Glutamatergic neuron (in vitro differentiated cells): Measurements from ENCODE around the gene STT3B. TPM values are rescaled to one million over a fixed set of nuclear protein-coding genes. Genes with fewer than 3 reads are reported as not detected.

Experiments
- DNase-seq: peaks from one replicate; pipeline ENCODE4 v3.0.0; 2022
- H3K27ac Mint-ChIP-seq: one replicate; pipeline ENCODE4 v1.8.0; 2020; ENCODE audit warnings: mild to moderate bottlenecking, mixed read lengths, inconsistent platforms; ENCODE audit not compliant: unreplicated experiment
- H3K27me3 Mint-ChIP-seq: one replicate; pipeline ENCODE4 v1.8.0; 2020; ENCODE audit warnings: mild to moderate bottlenecking, moderate library complexity, mixed read lengths, inconsistent platforms; ENCODE audit not compliant: unreplicated experiment
- H3K36me3 Mint-ChIP-seq: one replicate; pipeline ENCODE4 v1.8.0; 2020; ENCODE audit warnings: mild to moderate bottlenecking, mixed read lengths, inconsistent platforms; ENCODE audit not compliant: unreplicated experiment
- H3K4me1 Mint-ChIP-seq: one replicate; pipeline ENCODE4 v1.8.0; 2020; ENCODE audit warnings: mild to moderate bottlenecking, low read depth, mixed read lengths, inconsistent platforms; ENCODE audit not compliant: unreplicated experiment
- H3K4me3 Mint-ChIP-seq: one replicate; pipeline ENCODE4 v1.8.0; 2020; ENCODE audit warnings: mild to moderate bottlenecking, mixed read lengths, inconsistent platforms; ENCODE audit not compliant: unreplicated experiment
- H3K9me3 Mint-ChIP-seq: one replicate; pipeline ENCODE4 v1.8.0; 2020; ENCODE audit warnings: mild to moderate bottlenecking, moderate library complexity, mixed read lengths, inconsistent platforms; ENCODE audit not compliant: unreplicated experiment
- total RNA-seq: library from RNA; stranded (reverse); fragmentation: NEBNext Ultra II Directional; extraction: Animal tissue kit (Norgen Biotek cat#: 25700); gene quantifications from one replicate; pipeline ENCODE4 v1.2.1, GENCODE V29; 2021; ENCODE audit not compliant: unreplicated experiment
- TF ChIP-seq, protein P1 (sequence below): fragments of 200-600 bp; sonication (generic); IDR thresholded peaks from one replicate; pipeline ENCODE4 v1.5.0; 2021; ENCODE audit not compliant: partially characterized antibody, unreplicated experiment

The STT3B gene
- total RNA-seq, 1 donor from 2014 or later = 65.1 TPM

DNA sequence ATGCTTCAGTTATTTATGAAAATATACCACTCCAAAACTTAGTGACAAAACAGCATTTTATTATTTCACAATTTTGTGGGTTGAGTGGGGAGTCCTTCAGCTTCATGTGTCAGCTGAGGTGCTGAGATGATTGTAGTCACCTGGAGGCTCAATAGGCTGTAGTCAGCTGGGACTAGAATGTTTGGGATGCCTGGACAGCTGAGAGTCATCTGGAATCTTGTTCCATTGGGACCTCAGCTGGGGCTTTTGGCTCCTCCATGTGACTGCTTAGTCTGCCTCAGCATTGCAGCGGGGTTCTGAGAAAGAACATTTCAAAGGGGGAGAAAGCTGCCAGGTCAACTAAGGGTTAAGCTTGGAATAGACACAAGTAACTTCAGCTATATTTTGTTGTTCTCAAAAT is 13.4 kb downstream of the STT3B start:
- TF ChIP-seq, protein P1, sequence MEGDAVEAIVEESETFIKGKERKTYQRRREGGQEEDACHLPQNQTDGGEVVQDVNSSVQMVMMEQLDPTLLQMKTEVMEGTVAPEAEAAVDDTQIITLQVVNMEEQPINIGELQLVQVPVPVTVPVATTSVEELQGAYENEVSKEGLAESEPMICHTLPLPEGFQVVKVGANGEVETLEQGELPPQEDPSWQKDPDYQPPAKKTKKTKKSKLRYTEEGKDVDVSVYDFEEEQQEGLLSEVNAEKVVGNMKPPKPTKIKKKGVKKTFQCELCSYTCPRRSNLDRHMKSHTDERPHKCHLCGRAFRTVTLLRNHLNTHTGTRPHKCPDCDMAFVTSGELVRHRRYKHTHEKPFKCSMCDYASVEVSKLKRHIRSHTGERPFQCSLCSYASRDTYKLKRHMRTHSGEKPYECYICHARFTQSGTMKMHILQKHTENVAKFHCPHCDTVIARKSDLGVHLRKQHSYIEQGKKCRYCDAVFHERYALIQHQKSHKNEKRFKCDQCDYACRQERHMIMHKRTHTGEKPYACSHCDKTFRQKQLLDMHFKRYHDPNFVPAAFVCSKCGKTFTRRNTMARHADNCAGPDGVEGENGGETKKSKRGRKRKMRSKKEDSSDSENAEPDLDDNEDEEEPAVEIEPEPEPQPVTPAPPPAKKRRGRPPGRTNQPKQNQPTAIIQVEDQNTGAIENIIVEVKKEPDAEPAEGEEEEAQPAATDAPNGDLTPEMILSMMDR = no peak
- no peak overlapping the region for H3K4me3 Mint-ChIP-seq
- no peaks in the 10 kb centered on the region for H3K27me3 Mint-ChIP-seq
- H3K36me3 Mint-ChIP-seq = no peaks in the 10 kb centered on the region
- DNase-seq = no peak
- no peak overlapping the region for H3K27ac Mint-ChIP-seq
- H3K4me1 Mint-ChIP-seq = peaks cover 16% of the 10 kb centered on the region
- peaks cover 2% of the 10 kb centered on the region for H3K9me3 Mint-ChIP-seq

DNA sequence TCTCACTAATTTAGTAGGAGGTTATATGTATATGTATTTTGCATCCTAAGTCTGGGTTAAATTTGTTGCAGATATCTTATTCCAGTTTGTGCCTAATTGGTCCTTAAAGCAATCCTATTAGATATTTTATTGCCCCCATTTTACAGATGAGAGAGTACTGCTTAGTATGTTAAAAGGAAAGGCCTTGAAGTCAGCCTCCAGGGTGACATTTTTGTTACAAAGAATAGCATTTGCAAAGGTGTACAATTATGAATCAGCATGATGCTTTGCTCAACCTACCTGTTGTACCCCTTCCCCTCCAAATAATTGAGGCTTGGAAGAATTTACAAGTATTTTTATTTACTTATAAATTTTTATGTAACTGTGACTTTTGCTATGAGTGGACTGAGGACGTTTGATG is 14.0 kb downstream of the STT3B start:
- Mint-ChIP-seq H3K4me3 (no peak overlapping the region), H3K36me3 (no peaks in the 10 kb centered on the region), H3K9me3 (peaks cover 2% of the 10 kb centered on the region), H3K27me3 (no peaks in the 10 kb centered on the region), H3K27ac (no peak overlapping the region), H3K4me1 (peaks cover 16% of the 10 kb centered on the region)
- no peak for DNase-seq
- TF ChIP-seq, protein P1 = no peak

DNA sequence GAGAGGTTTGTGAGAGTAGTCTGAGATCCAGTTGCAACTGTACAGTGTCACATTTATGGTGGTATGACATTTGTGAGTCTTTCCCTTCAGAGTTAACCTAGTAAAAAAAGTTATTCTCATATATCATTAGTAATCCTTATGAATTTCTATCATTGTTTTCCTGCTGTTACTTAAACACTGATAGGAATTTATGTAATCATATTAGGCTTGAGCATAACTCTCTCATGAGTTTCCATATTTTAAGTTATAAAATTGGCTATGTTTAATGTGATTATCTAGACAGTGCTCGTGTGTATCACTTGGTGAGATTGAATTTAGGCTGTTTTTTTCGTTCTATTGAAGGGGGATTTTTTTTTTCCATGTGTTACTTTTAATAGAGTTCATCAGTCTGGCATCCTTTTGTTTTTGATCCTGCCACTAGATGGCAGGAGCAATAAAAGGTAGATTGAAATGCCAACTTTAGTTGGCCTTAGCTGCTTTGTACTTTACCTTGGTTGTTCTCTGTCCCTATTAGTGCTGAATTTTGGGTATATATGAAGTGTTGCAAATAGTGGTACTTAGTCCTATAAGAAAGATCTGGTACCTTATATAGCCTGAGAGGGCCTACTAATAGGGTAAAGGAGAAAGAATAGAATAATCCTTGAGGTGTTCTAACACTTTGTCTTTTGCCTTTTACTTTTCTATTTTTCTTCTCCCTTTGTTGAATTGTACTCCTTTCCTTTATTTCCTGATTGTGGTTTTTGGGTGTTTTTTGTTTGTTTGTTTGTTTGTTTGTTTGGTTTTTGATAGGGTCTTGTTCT is 17.9 kb downstream of the STT3B start:
- DNase-seq = no peak
- Mint-ChIP-seq H3K27me3 (no peaks in the 10 kb centered on the region), H3K36me3 (no peaks in the 10 kb centered on the region), H3K4me3 (no peak overlapping the region), H3K9me3 (peaks cover 2% of the 10 kb centered on the region), H3K27ac (no peak overlapping the region), H3K4me1 (peaks cover 11% of the 10 kb centered on the region)
- TF ChIP-seq, protein P1 = peak; percentile 66

DNA sequence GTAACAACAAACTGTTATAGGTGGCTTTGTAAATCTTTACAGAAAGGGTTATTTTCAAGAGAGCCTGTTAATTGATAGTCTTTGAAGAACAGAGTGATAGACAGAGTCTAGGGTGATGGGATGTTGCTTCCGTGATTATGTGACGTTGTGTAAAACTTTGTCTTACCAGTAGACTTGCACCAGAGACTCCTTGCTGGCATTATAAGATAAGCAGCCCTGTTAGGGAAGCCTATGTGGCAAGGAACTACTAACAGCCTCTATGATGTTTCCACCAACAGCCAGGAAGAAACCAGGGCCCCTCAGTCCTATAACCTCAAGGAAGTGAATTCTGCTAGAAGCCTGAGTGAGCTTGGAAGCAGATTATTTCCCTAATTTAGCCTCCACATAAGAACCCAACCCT is 18.9 kb downstream of the STT3B start:
- no peaks in the 10 kb centered on the region for H3K27me3 Mint-ChIP-seq
- H3K36me3 Mint-ChIP-seq = no peaks in the 10 kb centered on the region
- H3K27ac Mint-ChIP-seq = no peak overlapping the region
- H3K4me1 Mint-ChIP-seq = peaks cover 3% of the 10 kb centered on the region
- DNase-seq = no peak
- TF ChIP-seq, protein P1 = no peak
- H3K4me3 Mint-ChIP-seq = no peak overlapping the region
- H3K9me3 Mint-ChIP-seq = peaks cover 2% of the 10 kb centered on the region

DNA sequence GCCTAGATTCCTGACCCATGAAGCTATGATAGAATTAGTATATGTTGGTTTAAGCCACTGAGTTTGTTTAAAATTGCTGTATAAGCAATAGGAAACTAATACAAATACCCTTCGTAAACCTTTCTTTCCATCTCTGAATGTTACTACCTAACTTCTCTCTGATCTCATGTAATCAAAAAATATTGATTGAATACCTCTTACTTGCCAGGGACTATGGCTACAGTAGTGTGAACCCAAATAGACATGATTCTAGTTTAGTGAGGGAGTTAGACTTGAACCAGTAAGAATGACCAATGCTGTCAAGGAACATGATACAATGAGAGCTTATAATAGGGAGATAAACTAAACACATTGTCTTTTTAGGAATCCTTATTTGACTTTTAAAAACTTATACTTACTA is 19.4 kb downstream of the STT3B start:
- no peaks in the 10 kb centered on the region for H3K36me3 Mint-ChIP-seq
- H3K4me3 Mint-ChIP-seq = no peak overlapping the region
- H3K4me1 Mint-ChIP-seq = peaks cover 3% of the 10 kb centered on the region
- TF ChIP-seq, protein P1 = no peak
- H3K27ac Mint-ChIP-seq = no peak overlapping the region
- no peaks in the 10 kb centered on the region for H3K27me3 Mint-ChIP-seq
- no peak for DNase-seq
- H3K9me3 Mint-ChIP-seq = peaks cover 2% of the 10 kb centered on the region
